H54 (cell line): ENCODE measurements around the gene GBF1.
A peak's percentile ranks its signal among the peaks of the same experiment; 100 is the strongest.

Experiments used
- DNase-seq: peaks from one replicate; pipeline ENCODE4 v3.0.0; 2011; ENCODE audit warnings: low spot score, mixed read lengths; ENCODE audit not compliant: insufficient read length
- FAIRE-seq: peaks from 3 replicates; lab custom pipeline; 2011; peaks lifted over from hg19 to GRCh38; lab: Jason Lieb, UNC
- POLR2A ChIP-seq: IDR thresholded peaks from 2 replicates; pipeline ENCODE4 v1.6.1; 2011; ENCODE audit warnings: low read depth, mild to moderate bottlenecking, low read length

The GBF1 gene

GRCh38 chr10:102225646-102226541 lies 19.4 kb upstream of the GBF1 start, which contains the start of gene ELOVL3:
TSS of gene ELOVL3 (plus strand) at chr10:102226299. CDS start at chr10:102226549, 250 bp downstream.
- FAIRE-seq = no peak
- TF ChIP-seq POLR2A = 0 out of 2 replicates have a peak, but pooled peaks have one; percentile 12
- DNase-seq = peak; percentile 97

GRCh38 chr10:102226542-102226870 lies 18.8 kb upstream of the GBF1 start:
- no peak for FAIRE-seq

GRCh38 chr10:102227050-102227449 lies 18.3 kb upstream of the GBF1 start:
- TF ChIP-seq POLR2A = no peak
- no peak for DNase-seq
- no peak for FAIRE-seq

More at GRCh38 chr10:102226542-102226870, 18.8 kb upstream of the GBF1 start:
- no peak for TF ChIP-seq POLR2A
- no peak for DNase-seq

- FAIRE-seq (no peak), DNase-seq (peak; percentile 81)
- no peak for TF ChIP-seq POLR2A
Observed at GRCh38 chr10:102229810-102230263, 15.5 kb upstream of the GBF1 start.

DNA sequence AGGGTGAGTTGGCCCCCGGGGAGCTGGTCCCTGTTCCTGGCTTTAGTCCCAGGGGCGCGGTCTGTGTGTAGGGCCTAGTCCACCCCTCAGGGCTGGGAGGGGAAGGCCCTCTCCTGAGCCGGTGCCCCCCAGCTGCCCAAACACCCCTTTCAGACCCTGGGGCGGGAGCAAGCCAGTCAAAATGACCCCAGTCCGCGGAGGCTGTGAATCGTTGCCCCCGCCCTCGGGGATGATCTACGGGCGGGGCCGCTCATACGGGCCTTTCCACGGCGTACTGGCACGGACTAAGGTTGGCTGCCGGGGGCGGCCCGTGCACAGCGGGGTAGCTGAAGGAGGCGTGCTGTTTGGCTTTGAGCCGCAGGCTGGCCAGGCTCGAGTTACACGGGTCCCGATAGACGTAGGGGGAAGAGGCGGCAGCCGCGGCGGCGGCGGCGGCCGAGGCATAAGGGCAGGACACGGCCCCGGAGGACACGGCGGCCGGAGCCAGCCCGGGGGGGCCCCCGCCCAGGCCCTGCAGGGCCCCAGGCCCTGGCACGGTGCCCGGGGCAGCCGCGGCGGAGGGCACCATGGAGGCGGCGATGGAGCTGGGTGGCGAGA lies 15.0 kb upstream of the GBF1 start:
- DNase-seq (no peak), FAIRE-seq (no peak)
- TF ChIP-seq POLR2A = no peak

DNA sequence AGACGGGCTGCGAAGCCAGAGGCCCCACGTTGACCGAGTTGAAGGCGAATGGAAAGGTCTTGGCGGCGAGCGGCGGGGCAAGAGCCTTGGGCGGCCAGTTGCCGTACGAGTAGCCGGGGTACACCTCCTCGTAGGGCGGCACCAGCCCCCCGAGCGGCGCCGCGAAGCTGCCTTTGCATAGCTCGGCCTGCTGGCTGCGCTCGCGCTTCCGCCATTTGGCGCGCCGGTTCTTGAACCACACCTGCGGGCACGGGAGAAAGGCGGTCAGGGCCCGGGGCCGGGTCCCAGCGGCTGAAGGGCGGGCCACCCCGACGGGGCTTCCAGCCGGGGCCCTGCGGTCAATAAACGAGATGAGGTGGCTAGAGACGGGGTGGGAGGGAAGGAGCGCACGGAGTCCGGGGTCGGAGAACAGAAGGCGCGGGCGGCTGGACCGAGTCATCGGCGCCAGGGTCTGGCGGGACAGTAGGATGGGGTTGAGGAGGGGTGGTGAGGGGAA lies 14.4 kb upstream of the GBF1 start:
- FAIRE-seq (no peak), DNase-seq (no peak)
- no peak for TF ChIP-seq POLR2A

DNA sequence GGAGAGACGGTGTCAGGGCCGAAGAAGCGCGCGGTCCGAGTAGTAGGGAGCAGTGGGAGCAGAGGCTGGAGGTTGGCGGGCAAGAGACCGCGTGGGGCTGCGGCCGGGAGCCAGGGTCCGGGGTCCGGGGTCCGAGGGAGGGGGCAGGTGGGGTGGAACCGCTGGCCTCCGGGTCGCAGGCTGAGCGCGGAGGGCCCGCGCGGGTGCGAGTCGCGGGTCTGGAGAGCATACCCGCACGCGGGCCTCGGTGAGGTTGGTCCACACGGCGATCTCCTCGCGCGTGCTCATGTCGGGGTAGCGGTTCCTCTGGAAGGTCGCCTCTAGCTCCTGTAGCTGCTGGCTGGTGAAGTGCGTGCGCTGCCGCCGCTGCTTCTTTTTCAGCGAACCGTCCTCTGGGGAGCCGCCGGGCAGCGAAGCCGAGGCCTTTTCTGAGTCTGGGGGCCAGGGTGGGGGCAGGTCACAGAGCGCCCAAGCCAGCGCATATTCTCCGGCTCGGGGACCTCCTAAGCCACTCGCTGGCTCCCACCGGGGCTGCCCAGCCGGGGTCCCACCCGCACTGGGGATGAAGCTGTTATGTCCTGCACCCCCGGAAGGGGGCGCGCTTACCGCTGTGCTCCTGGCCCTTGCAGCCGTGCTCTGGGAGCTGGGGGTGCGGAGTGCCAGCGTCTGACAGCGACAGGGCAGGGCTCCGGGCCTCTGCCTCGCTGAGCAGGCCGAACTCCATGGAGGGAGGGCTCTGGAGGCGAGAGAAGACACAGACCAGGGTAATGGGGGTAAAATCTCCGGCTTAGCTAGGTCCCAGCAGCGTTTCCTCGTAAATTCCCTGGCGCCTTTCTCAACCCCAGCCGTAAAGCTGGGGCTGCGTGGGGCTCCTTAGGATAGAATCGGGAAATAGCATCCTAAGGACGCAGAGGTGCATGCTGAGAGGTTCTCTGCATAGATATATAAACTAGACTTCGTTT lies 13.7 kb upstream of the GBF1 start:
- FAIRE-seq (no peak), DNase-seq (no peak)

GRCh38 chr10:102233997-102234396 lies 11.3 kb upstream of the GBF1 start:
- DNase-seq = no peak
- TF ChIP-seq POLR2A = no peak
- no peak for FAIRE-seq

More for the DNA sequence above, 13.7 kb upstream of the GBF1 start:
- TF ChIP-seq POLR2A = no peak

DNA sequence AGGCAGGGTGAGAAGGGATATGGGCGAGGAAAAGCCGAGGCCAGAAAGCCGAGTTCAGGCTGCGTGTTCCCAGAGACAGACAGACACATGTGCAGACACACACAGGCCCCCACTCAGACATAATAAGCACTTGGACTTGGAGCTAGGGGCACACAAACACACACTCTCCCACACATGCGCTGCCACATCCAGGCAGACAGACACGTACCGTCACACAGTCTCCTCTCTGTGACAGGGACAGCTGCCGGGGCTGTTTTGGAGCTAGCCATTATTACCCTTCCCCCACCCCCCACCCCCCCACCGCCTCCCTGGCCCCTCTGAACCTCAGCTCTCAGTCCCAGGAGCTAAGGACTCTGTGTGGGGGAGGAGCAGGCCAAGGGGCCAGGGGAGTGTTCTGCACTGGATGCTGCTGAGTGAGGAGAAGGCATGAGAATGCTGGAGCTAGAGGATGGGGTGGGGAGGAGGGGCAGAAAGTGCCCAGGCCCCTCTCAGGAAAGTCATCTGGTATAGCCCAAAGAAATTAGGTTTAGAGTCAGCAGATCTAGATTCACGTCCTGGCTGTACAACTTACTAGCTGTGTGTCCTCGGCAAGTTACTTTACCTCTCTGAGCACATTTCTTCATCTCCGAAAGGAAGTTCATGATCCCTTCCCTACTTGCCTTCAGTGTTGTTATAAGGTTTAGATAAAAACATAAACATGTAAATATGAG lies 10.3 kb upstream of the GBF1 start:
- no peak for FAIRE-seq
- DNase-seq = no peak
- TF ChIP-seq POLR2A = no peak

DNA sequence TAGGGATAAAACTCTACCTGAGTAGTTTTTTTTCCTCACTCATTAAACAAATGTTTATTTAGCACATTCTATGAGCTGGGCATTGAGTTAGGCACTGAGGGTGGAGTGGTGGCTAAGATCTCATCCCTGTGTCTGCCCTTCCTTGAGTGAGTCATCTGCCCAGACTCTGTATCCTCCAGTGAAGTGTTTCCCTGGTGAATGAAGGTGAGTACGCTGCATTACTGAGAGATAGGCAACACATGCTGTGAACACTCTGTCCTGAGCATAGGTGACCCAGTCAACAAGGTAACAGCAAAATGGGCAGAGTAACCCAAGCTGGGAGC lies 9.8 kb upstream of the GBF1 start:
- DNase-seq (peak; percentile 91), FAIRE-seq (peak; percentile 23)
- TF ChIP-seq POLR2A = no peak

DNA sequence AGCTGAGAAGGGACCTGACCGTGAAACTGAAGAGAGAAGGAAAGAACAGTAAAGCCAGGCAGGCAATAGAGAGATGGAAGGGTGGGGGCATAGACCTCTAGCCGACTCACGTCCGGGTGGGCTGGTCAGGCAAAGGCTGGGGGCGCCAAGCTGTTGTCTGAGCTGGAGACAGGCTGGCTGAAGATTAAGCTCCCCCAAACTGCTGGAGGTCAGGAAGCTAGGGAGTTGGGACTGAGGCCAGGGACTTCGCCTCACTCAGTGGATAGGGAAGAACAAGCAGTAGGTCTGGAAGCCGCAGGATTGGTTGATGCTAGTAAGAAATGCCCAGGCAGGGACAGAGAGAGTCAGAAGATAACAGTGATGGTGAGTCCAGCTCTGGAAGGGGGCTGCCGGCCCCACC lies 9.3 kb upstream of the GBF1 start:
- no peak for FAIRE-seq
- no peak for TF ChIP-seq POLR2A
- no peak for DNase-seq

- DNase-seq (no peak), FAIRE-seq (no peak)
- TF ChIP-seq POLR2A = no peak
Observed at GRCh38 chr10:102237711-102238252, 7.5 kb upstream of the GBF1 start.

GRCh38 chr10:102240467-102241031 lies 4.8 kb upstream of the GBF1 start:
- FAIRE-seq = no peak
- no peak for DNase-seq
- TF ChIP-seq POLR2A = no peak
